Osteoblast (primary cell): ENCODE data around the gene RNF125. TPM values are rescaled to one million over a fixed set of nuclear protein-coding genes. Genes with fewer than 3 reads are reported as not detected.

Experiments
- DNase-seq: peaks from one replicate; pipeline ENCODE4 v3.0.0; 2011; ENCODE audit warnings: low spot score, mixed read lengths; ENCODE audit not compliant: insufficient read length; ENCODE audit errors: missing footprints
- H2AFZ ChIP-seq: 2 replicates; pipeline ENCODE4 v1.6.0; 2011; ENCODE audit warnings: mild to moderate bottlenecking, low read length
- H3K27ac ChIP-seq: 2 replicates; pipeline ENCODE4 v1.5.1; 2011; ENCODE audit warnings: mild to moderate bottlenecking, low read depth, low read length, moderate library complexity
- H3K27me3 ChIP-seq: 2 replicates; pipeline ENCODE4 v1.6.0; 2012; ENCODE audit warnings: mild to moderate bottlenecking, control low read depth, inconsistent platforms, low read length, moderate library complexity; ENCODE audit not compliant: insufficient read depth
- H3K36me3 ChIP-seq: 2 replicates; pipeline ENCODE4 v1.5.1; 2011; ENCODE audit warnings: mild to moderate bottlenecking, low read length, control low read depth, moderate library complexity; ENCODE audit not compliant: insufficient read depth
- H3K4me1 ChIP-seq: 2 replicates; pipeline ENCODE4 v1.5.1; 2011; ENCODE audit warnings: mild to moderate bottlenecking, low read length, control low read depth, moderate library complexity; ENCODE audit not compliant: insufficient read depth
- H3K4me2 ChIP-seq: 2 replicates; pipeline ENCODE4 v1.6.0; 2011; ENCODE audit warnings: mild to moderate bottlenecking, low read length; ENCODE audit not compliant: insufficient read depth
- H3K4me3 ChIP-seq: fragments of 200-600 bp; sonication (generic); 3 replicates; pipeline ENCODE4 v1.5.1; 2012; ENCODE audit warnings: mild to moderate bottlenecking, low read length, inconsistent platforms; ENCODE audit not compliant: insufficient read depth
- H3K79me2 ChIP-seq: 2 replicates; pipeline ENCODE4 v1.6.0; 2012; ENCODE audit warnings: mild to moderate bottlenecking, low read length, control low read depth, inconsistent platforms; ENCODE audit not compliant: insufficient read depth
- H3K9me3 ChIP-seq: 2 replicates; pipeline ENCODE4 v1.5.1; 2011; ENCODE audit warnings: low read depth, low read length, control low read depth
- H4K20me1 ChIP-seq: 2 replicates; pipeline ENCODE4 v1.6.0; 2012; ENCODE audit warnings: mild to moderate bottlenecking, low read length, control low read depth; ENCODE audit not compliant: insufficient read depth
- total RNA-seq: library from RNA; depleted of rRNA; stranded (reverse); fragments of >200 nt; gene quantifications from 2 replicates; pipeline ENCODE4 v1.2.3, GENCODE V29; 2012
- TF ChIP-seq, protein P1 (sequence below): IDR thresholded peaks from 2 replicates; pipeline ENCODE4 v1.5.1; 2011; ENCODE audit warnings: mild to moderate bottlenecking, low read depth, low read length, moderate library complexity; ENCODE audit errors: extremely low read depth

RNF125 gene
- total RNA-seq, 1 donor, result under 0.01 TPM

DNA sequence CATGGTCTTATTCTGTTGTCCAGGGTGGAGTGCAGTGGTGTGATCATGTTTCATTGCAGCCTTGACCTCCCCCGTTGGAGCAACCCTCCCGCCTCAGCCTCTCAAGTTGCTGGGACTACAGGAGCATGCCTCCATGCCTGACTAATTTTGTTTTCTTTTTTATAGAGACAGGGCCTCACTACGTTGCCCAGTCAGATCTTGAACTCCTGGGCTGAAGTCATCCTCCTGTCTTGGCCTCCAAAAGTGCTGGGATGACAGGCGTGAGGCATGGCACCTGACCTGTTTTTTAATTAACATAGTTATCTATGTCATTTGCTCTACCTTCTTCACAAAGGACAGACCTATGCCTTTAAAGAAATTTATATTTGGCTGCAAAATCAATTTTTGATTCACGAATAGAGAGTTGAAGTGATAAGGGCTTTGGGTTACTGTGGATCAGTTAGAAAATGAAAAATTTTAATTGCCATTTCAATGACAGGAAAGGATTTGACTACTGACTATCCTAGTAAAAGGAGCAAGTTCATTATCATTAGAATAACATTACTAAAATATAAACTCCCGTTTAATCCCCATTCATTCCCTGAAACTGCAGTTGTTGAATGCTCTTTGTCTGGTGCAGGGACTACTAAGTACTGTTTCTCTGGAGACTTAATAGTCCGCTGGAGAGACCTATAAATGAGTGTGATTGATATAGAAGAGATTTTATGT is 76.7 kb downstream of the RNF125 start:
- TF ChIP-seq, protein P1, sequence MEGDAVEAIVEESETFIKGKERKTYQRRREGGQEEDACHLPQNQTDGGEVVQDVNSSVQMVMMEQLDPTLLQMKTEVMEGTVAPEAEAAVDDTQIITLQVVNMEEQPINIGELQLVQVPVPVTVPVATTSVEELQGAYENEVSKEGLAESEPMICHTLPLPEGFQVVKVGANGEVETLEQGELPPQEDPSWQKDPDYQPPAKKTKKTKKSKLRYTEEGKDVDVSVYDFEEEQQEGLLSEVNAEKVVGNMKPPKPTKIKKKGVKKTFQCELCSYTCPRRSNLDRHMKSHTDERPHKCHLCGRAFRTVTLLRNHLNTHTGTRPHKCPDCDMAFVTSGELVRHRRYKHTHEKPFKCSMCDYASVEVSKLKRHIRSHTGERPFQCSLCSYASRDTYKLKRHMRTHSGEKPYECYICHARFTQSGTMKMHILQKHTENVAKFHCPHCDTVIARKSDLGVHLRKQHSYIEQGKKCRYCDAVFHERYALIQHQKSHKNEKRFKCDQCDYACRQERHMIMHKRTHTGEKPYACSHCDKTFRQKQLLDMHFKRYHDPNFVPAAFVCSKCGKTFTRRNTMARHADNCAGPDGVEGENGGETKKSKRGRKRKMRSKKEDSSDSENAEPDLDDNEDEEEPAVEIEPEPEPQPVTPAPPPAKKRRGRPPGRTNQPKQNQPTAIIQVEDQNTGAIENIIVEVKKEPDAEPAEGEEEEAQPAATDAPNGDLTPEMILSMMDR, result no peak
- Histone ChIP-seq H3K27ac (no peak overlapping the region), H3K4me2 (no peak overlapping the region), H3K27me3 (no peaks in the 10 kb centered on the region), H3K79me2 (peaks cover 69% of the 10 kb centered on the region), H3K9me3 (no peaks in the 10 kb centered on the region), H4K20me1 (peaks cover 27% of the 10 kb centered on the region), H2AFZ (no peak overlapping the region), H3K36me3 (peaks cover 5% of the 10 kb centered on the region), H3K4me1 (peaks cover 11% of the 10 kb centered on the region), H3K4me3 (no peak overlapping the region)
- DNase-seq, result no peak

DNA sequence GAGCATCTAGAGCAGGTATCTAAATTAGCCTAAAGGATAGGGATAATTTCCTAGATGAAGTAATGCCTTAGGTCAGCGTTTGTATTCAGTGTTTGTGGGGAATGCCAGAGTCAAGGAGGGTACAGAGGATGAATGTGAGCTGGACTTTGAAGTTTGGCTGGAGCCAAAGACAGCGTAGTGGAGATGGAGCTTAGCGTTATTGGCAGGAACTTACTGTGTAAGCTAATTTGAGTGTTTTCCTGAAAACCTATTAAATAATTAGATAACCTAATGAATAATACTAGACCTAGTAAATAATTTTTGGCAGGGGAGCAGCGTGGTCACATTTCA is 77.2 kb downstream of the RNF125 start:
- peaks cover 29% of the 10 kb centered on the region for H4K20me1 ChIP-seq
- H3K4me3 ChIP-seq, result no peak overlapping the region
- DNase-seq, result no peak
- H3K4me2 ChIP-seq, result no peak overlapping the region
- H2AFZ ChIP-seq, result no peak overlapping the region
- no peaks in the 10 kb centered on the region for H3K27me3 ChIP-seq
- TF ChIP-seq, protein P1, result no peak
- H3K4me1 ChIP-seq, result peaks cover 11% of the 10 kb centered on the region
- H3K9me3 ChIP-seq, result no peaks in the 10 kb centered on the region
- H3K36me3 ChIP-seq, result peaks cover 5% of the 10 kb centered on the region
- H3K79me2 ChIP-seq, result peaks cover 74% of the 10 kb centered on the region
- no peak overlapping the region for H3K27ac ChIP-seq

DNA sequence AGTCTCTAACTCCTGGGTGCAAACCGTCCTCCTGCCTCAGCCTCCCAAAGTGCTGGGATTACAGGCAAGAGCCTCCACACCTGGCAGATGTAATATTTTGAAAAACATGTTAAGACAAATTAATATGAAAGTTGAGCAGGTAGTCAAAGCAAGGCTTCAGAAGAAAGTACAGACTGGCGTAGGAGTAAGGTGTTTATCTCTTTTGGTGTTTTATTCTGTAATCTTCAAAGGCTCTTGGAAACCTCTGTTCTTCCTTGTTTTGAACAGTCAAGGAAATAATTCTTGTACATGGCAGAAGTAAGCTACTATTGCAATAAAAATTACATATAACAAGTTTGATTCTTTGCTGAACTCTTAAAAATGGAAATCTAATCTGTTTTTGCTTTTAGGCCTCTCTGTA is 78.3 kb downstream of the RNF125 start:
- Histone ChIP-seq H3K4me3 (no peak overlapping the region), H3K4me1 (peaks cover 7% of the 10 kb centered on the region), H2AFZ (no peak overlapping the region), H4K20me1 (peaks cover 31% of the 10 kb centered on the region), H3K79me2 (peaks cover 83% of the 10 kb centered on the region), H3K27ac (peak overlapping the region; percentile 17), H3K27me3 (no peaks in the 10 kb centered on the region), H3K36me3 (peaks cover 5% of the 10 kb centered on the region), H3K4me2 (no peak overlapping the region), H3K9me3 (no peaks in the 10 kb centered on the region)
- TF ChIP-seq, protein P1, result no peak
- DNase-seq, result peak; percentile 35

DNA sequence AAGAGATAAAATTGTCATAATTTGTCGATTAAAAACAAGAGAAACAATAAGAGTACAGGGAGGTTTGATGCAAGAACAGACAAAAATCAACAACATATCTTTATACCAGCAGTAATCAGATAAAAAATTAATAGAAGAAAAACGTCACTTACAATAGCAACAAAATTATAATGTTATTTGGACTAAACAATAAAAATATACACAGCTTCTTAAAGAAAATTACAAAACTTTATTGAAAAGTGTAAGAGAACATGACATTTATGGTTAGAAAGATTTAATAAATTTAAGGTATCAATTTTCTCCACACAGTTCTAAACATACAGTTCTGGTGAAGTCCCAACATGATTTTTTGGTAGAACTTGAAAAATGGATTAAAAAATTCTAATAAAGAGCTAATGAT is 85.9 kb downstream of the RNF125 start:
- no peaks in the 10 kb centered on the region for H3K4me1 ChIP-seq
- H3K9me3 ChIP-seq, result no peaks in the 10 kb centered on the region
- H3K4me2 ChIP-seq, result no peak overlapping the region
- no peaks in the 10 kb centered on the region for H3K36me3 ChIP-seq
- H3K27ac ChIP-seq, result no peak overlapping the region
- H2AFZ ChIP-seq, result no peak overlapping the region
- peaks cover 75% of the 10 kb centered on the region for H3K79me2 ChIP-seq
- DNase-seq, result no peak
- TF ChIP-seq, protein P1, result no peak
- H3K27me3 ChIP-seq, result no peaks in the 10 kb centered on the region
- H3K4me3 ChIP-seq, result no peak overlapping the region
- peaks cover 8% of the 10 kb centered on the region for H4K20me1 ChIP-seq
